Measurements from ENCODE around the gene APOH. TPM values are rescaled to one million over a fixed set of nuclear protein-coding genes. Genes with fewer than 3 reads are reported as not detected.
A peak's percentile ranks its signal among the peaks of the same experiment; 100 is the strongest.
"Not testable (repeated sequence)": the region's sequence is repeated elsewhere in the genome, so short reads cannot be mapped to it uniquely, and the experiment has no call there.

Gene APOH
- total RNA-seq, 1 experiment from 2014 or later: not detected

- Mint-ChIP-seq H3K9me3 (ENCODE audit: unreplicated experiment) (no peaks in the 10 kb centered on the region), H3K36me3 (ENCODE audit: insufficient read depth, unreplicated experiment) (no peaks in the 10 kb centered on the region), H3K27ac (ENCODE audit: low read depth, unreplicated experiment) (no peak overlapping the region), H3K4me3 (ENCODE audit: unreplicated experiment) (no peak overlapping the region), H3K27me3 (ENCODE audit: insufficient read depth, unreplicated experiment) (no peaks in the 10 kb centered on the region), H3K4me1 (ENCODE audit: insufficient read depth, unreplicated experiment) (no peaks in the 10 kb centered on the region)
- no peak for DNase-seq (ENCODE audit: unreplicated experiment)
- intact Hi-C loops (cut with micrococcal nuclease): no loop called here
- BruUV-seq (replicated peaks): no TSS peak
- no peak for TF ChIP-seq CTCF (IDR thresholded peaks at IDR 0.05; ENCODE audit: unreplicated experiment)
- ChIA-PET POLR2A (no interaction called here), CTCF (interaction anchor here (0.7 to 1.4 kb wide), 2 partner anchors 238 to 306 kb away, joined by 4 read pairs; no protein-coding TSS in a partner anchor)
These were observed 31.5 kb upstream of the APOH start for GRCh38 chr17:66260688-66261087.

GRCh38 chr17:66260275-66260674 is 31.1 kb upstream of the APOH start:
- DNase-seq (ENCODE audit: unreplicated experiment): no peak
- Mint-ChIP-seq H3K27ac (ENCODE audit: low read depth, unreplicated experiment) (no peak overlapping the region), H3K36me3 (ENCODE audit: insufficient read depth, unreplicated experiment) (no peaks in the 10 kb centered on the region), H3K27me3 (ENCODE audit: insufficient read depth, unreplicated experiment) (no peaks in the 10 kb centered on the region), H3K9me3 (ENCODE audit: unreplicated experiment) (no peaks in the 10 kb centered on the region), H3K4me3 (ENCODE audit: unreplicated experiment) (no peak overlapping the region), H3K4me1 (ENCODE audit: insufficient read depth, unreplicated experiment) (no peaks in the 10 kb centered on the region)
- intact Hi-C loops (cut with micrococcal nuclease): no loop called here
- no peak for TF ChIP-seq CTCF (IDR thresholded peaks at IDR 0.05; ENCODE audit: unreplicated experiment)
- CTCF ChIA-PET: interaction anchor here (0.7 to 1.4 kb wide), 2 partner anchors 238 to 307 kb away, joined by 4 read pairs; no protein-coding TSS in a partner anchor
- no TSS peak for BruUV-seq (replicated peaks)
- POLR2A ChIA-PET: no interaction called here

- ChIA-PET CTCF (interaction anchor here (0.6 to 2.6 kb wide), 8 partner anchors 18 to 419 kb away, joined by 3 to 19 read pairs (median 4); no protein-coding TSS in a partner anchor), POLR2A (interaction anchor here (0.6 to 1.2 kb wide), 4 partner anchors 259 to 419 kb away, joined by 3 to 4 read pairs (median 3); no protein-coding TSS in a partner anchor)
- Mint-ChIP-seq H3K4me3 (ENCODE audit: unreplicated experiment) (no peak overlapping the region), H3K27me3 (ENCODE audit: insufficient read depth, unreplicated experiment) (no peaks in the 10 kb centered on the region), H3K9me3 (ENCODE audit: unreplicated experiment) (no peaks in the 10 kb centered on the region), H3K36me3 (ENCODE audit: insufficient read depth, unreplicated experiment) (no peaks in the 10 kb centered on the region), H3K27ac (ENCODE audit: low read depth, unreplicated experiment) (no peak overlapping the region), H3K4me1 (ENCODE audit: insufficient read depth, unreplicated experiment) (no peaks in the 10 kb centered on the region)
- no peak for DNase-seq (ENCODE audit: unreplicated experiment)
- TF ChIP-seq CTCF (IDR thresholded peaks at IDR 0.05; ENCODE audit: unreplicated experiment): no peak
- intact Hi-C loops (cut with micrococcal nuclease): loop anchor here (1.0 kb wide), 6 partner anchors 48 to 419 kb away; no protein-coding TSS in a partner anchor
- BruUV-seq (replicated peaks): no TSS peak
These were observed 26.3 kb upstream of the APOH start for GRCh38 chr17:66255527-66255971.

GRCh38 chr17:66255112-66255511 is 25.9 kb upstream of the APOH start:
- ChIA-PET POLR2A (interaction anchor here (0.7 to 1.2 kb wide), 3 partner anchors 311 to 845 kb away, joined by 3 to 4 read pairs (median 3); no protein-coding TSS in a partner anchor), CTCF (interaction anchor here (0.6 to 2.6 kb wide), 13 partner anchors 11 to 778 kb away, joined by 3 to 19 read pairs (median 4); no protein-coding TSS in a partner anchor)
- Mint-ChIP-seq H3K36me3 (ENCODE audit: insufficient read depth, unreplicated experiment) (no peaks in the 10 kb centered on the region), H3K27me3 (ENCODE audit: insufficient read depth, unreplicated experiment) (no peaks in the 10 kb centered on the region), H3K9me3 (ENCODE audit: unreplicated experiment) (no peaks in the 10 kb centered on the region), H3K4me3 (ENCODE audit: unreplicated experiment) (no peak overlapping the region), H3K4me1 (ENCODE audit: insufficient read depth, unreplicated experiment) (no peaks in the 10 kb centered on the region), H3K27ac (ENCODE audit: low read depth, unreplicated experiment) (no peak overlapping the region)
- no TSS peak for BruUV-seq (replicated peaks)
- peak; percentile 82 for DNase-seq (ENCODE audit: unreplicated experiment)
- peak; percentile 72 for TF ChIP-seq CTCF (IDR thresholded peaks at IDR 0.05; ENCODE audit: unreplicated experiment)
- intact Hi-C loops (cut with micrococcal nuclease): loop anchor here (1.0 kb wide), 6 partner anchors 48 to 419 kb away; no protein-coding TSS in a partner anchor

GRCh38 chr17:66253458-66253857 is 24.2 kb upstream of the APOH start:
- H3K27ac Mint-ChIP-seq (ENCODE audit: low read depth, unreplicated experiment); intact Hi-C loops (cut with micrococcal nuclease); H3K4me1 Mint-ChIP-seq (ENCODE audit: insufficient read depth, unreplicated experiment); BruUV-seq (replicated peaks); H3K4me3 Mint-ChIP-seq (ENCODE audit: unreplicated experiment); DNase-seq (ENCODE audit: unreplicated experiment); H3K27me3 Mint-ChIP-seq (ENCODE audit: insufficient read depth, unreplicated experiment); POLR2A ChIA-PET; H3K9me3 Mint-ChIP-seq (ENCODE audit: unreplicated experiment); H3K36me3 Mint-ChIP-seq (ENCODE audit: insufficient read depth, unreplicated experiment): not testable (repeated sequence)
- CTCF ChIA-PET: interaction anchor here (0.7 to 1.5 kb wide), 3 partner anchors 261 to 370 kb away, joined by 3 to 5 read pairs (median 3); no protein-coding TSS in a partner anchor

Measured in MCF 10A (cell line).